Keratinocyte (primary cell): ENCODE measurements around the gene KLHL15.

Experiments
- EZH2 ChIP-seq: IDR thresholded peaks from one replicate; pipeline ENCODE4 v1.6.1; 2012; ENCODE audit warnings: inconsistent platforms, mild to moderate bottlenecking, low read length, moderate library complexity
- TF ChIP-seq, protein P1 (sequence below), 3 experiments: IDR thresholded peaks in 1 of 3; conservative IDR thresholded peaks in 1 of 3; optimal IDR thresholded peaks in 1 of 3; 2 replicates in 2 of 3; 3 replicates in 1 of 3; pipeline versions ENCODE3 to v1.5.1; 2011; ENCODE audit warnings: low read length in 3 of 3, mild to moderate bottlenecking in 3 of 3, moderate library complexity in 2 of 3, control low read depth in 1 of 3, inconsistent platforms in 1 of 3; ENCODE audit not compliant: insufficient read depth in 2 of 3; ENCODE audit errors: extremely low read depth in 1 of 3

DNA sequence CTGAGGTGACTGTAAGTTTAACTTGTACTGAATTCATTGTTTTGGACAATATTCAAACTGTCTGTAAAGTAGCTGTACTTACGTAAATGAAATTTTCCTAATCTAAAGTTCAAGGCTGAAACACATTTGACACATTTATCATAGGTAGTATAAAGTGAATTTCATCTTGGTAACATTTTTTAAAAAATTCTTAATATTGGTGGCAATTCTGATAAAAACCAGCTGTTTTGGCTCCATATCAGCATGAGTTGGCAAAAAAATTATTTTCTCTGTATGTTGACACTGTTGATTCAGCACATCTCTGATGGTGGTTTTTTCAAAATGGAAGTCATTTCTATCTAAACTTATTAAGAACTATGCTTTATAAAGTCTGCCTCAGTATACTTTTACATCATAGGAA, 88.3 kb downstream of the KLHL15 start:
- TF ChIP-seq, protein P1, sequence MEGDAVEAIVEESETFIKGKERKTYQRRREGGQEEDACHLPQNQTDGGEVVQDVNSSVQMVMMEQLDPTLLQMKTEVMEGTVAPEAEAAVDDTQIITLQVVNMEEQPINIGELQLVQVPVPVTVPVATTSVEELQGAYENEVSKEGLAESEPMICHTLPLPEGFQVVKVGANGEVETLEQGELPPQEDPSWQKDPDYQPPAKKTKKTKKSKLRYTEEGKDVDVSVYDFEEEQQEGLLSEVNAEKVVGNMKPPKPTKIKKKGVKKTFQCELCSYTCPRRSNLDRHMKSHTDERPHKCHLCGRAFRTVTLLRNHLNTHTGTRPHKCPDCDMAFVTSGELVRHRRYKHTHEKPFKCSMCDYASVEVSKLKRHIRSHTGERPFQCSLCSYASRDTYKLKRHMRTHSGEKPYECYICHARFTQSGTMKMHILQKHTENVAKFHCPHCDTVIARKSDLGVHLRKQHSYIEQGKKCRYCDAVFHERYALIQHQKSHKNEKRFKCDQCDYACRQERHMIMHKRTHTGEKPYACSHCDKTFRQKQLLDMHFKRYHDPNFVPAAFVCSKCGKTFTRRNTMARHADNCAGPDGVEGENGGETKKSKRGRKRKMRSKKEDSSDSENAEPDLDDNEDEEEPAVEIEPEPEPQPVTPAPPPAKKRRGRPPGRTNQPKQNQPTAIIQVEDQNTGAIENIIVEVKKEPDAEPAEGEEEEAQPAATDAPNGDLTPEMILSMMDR (optimal IDR thresholded peaks at IDR 0.05 in 1 of 3, IDR thresholded peaks at IDR 0.05 in 1 of 3, conservative IDR thresholded peaks at IDR 0.05 in 1 of 3; ENCODE audit: extremely low read depth in 1 of 3, insufficient read depth in 2 of 3, low read length in 3 of 3), result no peak
- TF ChIP-seq EZH2, result no peak
